Adipocyte (in vitro differentiated cells): ENCODE results near the gene CFAP251.
A peak's percentile ranks its signal among the peaks of the same experiment; 100 is the strongest.

Source experiments
- DNase-seq: peaks from one replicate; pipeline ENCODE4 v3.0.0-alpha.2; 2015; ENCODE audit warnings: low read depth
- H3K27me3 ChIP-seq: replicated peaks from 2 replicates; pipeline ENCODE4 v1.7.0; 2013; ENCODE audit warnings: mild to moderate bottlenecking, low read length, moderate library complexity; ENCODE audit not compliant: control insufficient read depth, insufficient read depth
- H3K36me3 ChIP-seq: 2 replicates; pipeline ENCODE4 v1.7.0; 2013; ENCODE audit warnings: low read length, mild to moderate bottlenecking, moderate library complexity; ENCODE audit not compliant: control insufficient read depth, insufficient read depth, severe bottlenecking
- H3K4me1 ChIP-seq: 2 replicates; pipeline ENCODE4 v1.7.0; 2013; ENCODE audit warnings: mild to moderate bottlenecking, low read length, moderate library complexity; ENCODE audit not compliant: control insufficient read depth, insufficient read depth
- H3K4me3 ChIP-seq: 2 replicates; pipeline ENCODE4 v1.7.0; 2013; ENCODE audit warnings: mild to moderate bottlenecking, low read length, moderate library complexity
- H3K9ac ChIP-seq: 2 replicates; pipeline ENCODE4 v1.7.0; 2013; ENCODE audit warnings: mild to moderate bottlenecking, low read length, moderate library complexity
- H3K9me3 ChIP-seq: 2 replicates; pipeline ENCODE4 v1.7.0; 2013; ENCODE audit warnings: mild to moderate bottlenecking, low read length, moderate library complexity; ENCODE audit not compliant: control insufficient read depth

The CFAP251 gene

DNA sequence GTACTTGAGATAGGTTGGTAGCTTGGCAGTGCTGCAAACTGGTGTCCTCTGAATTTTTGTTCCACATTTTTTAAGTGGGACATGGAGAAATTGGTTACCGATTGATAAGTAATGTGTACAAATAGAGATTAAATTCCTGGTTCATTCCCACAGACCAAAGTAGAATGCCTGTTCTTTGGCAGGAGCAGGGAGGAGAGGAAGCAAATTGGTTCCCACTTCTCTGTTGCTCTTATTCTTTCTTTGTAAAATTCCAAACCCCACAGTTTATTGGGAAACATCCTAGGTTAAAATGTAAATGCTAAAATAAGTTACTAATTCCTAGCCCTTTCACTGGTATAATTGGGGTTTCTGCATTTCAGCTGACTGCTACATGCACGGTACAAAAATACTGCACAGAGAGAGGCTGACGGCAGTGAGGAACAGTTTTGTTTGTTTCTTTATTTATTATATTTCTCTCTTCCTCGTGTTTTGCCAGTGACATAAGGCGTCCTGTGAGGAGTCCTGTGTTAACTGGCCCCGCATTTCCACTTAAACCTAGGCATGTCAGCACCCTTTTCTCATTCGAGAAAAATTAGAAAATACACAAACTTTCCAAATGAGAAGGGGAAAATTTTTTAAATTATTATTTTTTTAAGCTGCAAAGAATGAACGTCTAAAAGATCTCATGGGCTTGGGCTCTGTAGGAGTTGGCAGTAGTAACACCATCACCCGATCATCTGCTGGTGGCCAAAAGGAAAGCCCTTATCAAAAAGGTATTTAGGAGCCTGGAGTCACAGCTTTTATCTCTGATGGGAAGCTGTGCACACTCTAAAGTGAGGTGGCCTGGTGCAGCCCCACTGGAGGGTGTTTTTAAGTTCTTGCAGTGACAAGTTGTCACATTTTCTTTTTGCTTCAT is 77.9 kb downstream of the CFAP251 start:
- no peak overlapping the region for H3K9ac ChIP-seq
- H3K27me3 ChIP-seq, result no peaks in the 10 kb centered on the region
- DNase-seq, result no peak
- no peaks in the 10 kb centered on the region for H3K36me3 ChIP-seq
- H3K9me3 ChIP-seq, result peaks cover 2% of the 10 kb centered on the region
- H3K4me1 ChIP-seq, result peaks cover 9% of the 10 kb centered on the region
- no peak overlapping the region for H3K4me3 ChIP-seq

DNA sequence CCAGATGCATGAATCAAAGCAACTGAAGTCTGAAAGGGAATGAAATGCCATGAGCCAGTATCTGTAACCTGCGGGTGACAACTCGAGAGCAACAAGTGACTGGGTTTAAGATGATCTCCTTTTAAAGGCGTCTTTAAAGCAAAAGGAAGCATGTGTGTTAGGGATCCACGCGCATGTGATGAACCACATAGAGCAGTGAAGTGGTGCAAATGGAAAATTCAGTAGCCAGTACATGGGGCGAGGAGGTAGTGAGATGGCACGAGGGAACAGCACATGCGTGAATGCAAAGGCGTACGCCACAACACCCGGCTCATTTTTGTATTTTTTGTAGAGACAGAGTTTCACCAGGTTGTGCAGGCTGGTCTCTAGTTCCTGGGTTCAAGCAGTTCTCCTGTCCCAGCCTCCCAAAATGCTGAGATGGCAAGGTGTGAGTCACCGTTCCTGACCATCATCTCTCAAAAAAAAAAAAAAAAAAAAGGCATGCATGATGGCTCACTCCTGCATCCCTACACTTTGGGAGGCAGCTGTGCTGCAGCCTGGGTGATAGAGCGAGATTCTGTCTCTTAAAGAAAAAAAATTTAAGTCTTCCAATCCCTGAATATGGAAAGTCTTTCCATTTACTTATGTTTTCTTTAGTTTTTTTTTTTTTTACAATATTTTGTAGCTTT is 78.7 kb downstream of the CFAP251 start:
- peaks cover 2% of the 10 kb centered on the region for H3K9me3 ChIP-seq
- no peaks in the 10 kb centered on the region for H3K27me3 ChIP-seq
- DNase-seq, result no peak
- no peak overlapping the region for H3K4me3 ChIP-seq
- no peaks in the 10 kb centered on the region for H3K36me3 ChIP-seq
- H3K9ac ChIP-seq, result no peak overlapping the region
- H3K4me1 ChIP-seq, result peaks cover 4% of the 10 kb centered on the region

DNA sequence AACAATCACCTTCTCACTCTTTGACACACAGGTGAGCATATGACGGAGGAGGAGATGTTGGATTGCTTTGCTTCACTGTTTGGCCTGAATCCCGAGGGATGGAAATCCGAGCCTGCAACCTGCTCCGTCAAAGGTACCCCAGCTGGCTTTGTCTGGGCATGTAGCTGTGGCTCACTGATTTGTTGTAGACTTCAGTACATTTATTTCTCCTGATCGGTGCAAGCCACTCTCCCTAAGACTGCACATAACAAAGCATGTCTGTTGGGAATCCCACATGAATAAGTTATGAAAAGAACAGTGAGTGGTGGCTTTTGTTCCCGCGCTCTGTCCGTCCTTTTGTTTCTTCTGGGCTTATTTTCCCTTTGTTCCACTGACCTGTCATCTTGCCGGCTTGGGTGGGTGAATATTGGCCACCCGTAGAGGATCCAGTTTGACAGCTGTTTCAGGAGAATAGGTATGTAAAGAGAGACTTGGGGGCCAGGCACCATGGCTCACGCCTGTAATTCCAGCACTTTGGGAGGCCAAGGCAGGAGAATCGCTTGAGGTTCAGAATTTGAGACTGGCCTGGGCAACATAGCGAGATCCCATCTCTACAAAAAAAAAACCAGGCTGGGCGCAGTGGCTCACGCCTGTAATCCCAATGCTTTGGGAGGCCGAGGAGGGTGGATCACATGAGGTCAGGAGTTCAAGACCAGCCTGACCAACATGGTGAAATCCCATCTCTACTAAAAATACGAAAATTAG is 83.2 kb downstream of the CFAP251 start:
- no peak for DNase-seq

DNA sequence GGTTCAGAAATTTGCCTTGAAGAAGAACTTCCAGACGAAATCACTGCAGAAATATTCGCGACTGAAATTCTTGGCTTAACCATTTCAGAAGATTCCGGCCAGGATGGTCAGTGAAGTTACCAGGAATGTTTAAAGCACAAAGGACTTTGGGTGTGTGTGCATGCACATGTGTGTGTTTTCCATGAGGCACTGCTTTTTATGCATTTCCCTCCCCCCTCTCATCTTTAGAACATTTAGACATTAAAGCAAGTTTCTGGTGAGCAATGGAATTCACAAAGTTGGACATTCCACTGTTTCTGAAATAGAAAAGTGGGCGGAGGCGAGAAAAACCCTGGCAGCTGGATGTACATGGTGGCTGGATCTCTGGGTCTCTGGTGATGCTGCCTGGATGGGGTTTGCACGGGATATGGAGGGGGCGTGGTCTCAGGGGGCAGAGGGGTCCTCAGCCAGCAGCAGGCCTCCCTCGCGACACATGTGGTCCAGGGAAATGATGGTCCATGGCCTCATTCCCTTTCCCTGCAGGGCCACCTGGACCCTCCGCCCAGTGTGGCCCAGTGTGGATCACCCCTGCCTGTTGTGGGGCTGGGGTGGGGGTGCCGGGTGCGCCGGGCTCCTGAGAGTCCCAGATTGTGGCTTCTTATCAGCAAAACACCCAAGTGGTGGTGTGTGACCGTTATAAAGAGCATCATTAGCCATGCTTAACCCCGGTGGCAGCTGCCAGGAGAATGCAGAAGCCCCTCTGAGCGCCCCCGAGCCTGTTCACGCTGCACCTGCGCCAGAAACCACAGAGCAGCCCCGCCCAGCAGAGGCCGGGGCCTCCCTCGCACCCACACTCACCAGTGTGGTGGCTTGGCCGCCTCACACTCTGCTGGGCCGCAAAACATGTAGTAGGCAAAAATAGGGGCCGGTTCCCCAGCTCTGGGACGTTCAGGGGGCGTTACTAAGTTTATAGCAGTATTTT is 85.5 kb downstream of the CFAP251 start:
- peak overlapping the region; percentile 19 for H3K4me3 ChIP-seq
- peak; percentile 58 for DNase-seq

More for the DNA sequence above, 83.2 kb downstream of the CFAP251 start:
- Histone ChIP-seq H3K4me1 (peaks cover 21% of the 10 kb centered on the region), H3K4me3 (no peak overlapping the region), H3K36me3 (no peaks in the 10 kb centered on the region), H3K9ac (no peak overlapping the region), H3K27me3 (no peaks in the 10 kb centered on the region), H3K9me3 (peaks cover 2% of the 10 kb centered on the region)

DNA sequence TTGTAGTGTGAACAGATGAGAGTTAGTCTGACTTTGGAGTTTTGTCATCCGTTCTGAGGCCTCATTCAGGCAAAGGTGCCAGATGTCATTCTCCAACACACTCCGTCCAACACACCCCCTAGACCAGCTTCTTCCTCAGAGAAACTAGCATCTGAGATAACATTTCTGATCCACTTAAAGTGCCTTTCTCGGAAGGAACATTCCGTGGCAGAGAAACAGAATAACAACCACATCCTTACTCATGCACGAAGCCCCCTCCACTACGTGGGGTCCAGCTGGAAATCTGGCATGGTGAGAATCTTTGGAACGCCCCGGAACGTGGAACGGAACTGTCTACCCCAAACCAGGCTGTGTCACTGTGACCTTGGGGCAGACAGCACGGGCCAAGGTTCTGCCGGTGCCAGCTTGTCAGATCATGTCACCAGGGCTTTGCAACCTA is 86.3 kb downstream of the CFAP251 start:
- DNase-seq, result peak; percentile 22
- Histone ChIP-seq H3K4me3 (no peak overlapping the region), H3K9ac (peak overlapping the region; percentile 49), H3K27me3 (no peaks in the 10 kb centered on the region), H3K9me3 (no peaks in the 10 kb centered on the region), H3K4me1 (peaks cover 30% of the 10 kb centered on the region), H3K36me3 (no peaks in the 10 kb centered on the region)

More for the DNA sequence above, 85.5 kb downstream of the CFAP251 start:
- Histone ChIP-seq H3K27me3 (no peaks in the 10 kb centered on the region), H3K4me1 (peaks cover 30% of the 10 kb centered on the region), H3K9me3 (peaks cover 2% of the 10 kb centered on the region), H3K9ac (peak overlapping the region; percentile 49), H3K36me3 (no peaks in the 10 kb centered on the region)

DNA sequence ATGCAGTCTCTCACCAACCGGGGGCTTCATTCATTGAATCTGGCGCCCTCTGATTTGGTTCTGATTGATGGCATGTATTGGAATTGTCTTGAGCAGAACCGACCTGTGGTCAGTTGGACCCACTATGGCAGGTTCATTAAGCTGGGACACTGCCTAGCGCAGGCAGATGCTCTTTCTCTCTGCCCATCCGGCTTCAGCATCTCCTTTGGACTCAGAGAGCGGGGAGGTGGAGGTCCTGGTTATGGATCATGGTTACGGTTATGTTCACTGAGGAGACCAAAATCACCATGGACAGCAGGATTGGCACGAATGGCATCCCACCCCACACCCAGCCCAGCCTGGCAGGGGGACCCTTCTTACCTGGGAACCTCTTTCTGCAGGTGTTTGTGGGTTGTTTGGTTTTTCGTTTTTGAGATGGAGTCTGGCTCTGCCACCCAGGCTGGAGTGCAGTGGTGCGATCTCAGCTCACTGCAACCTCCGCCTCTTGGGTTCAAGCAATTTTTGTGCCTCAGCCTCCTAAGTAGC is 86.9 kb downstream of the CFAP251 start:
- Histone ChIP-seq H3K36me3 (no peaks in the 10 kb centered on the region), H3K9ac (no peak overlapping the region), H3K4me3 (no peak overlapping the region), H3K9me3 (no peaks in the 10 kb centered on the region), H3K4me1 (peaks cover 30% of the 10 kb centered on the region), H3K27me3 (no peaks in the 10 kb centered on the region)
- DNase-seq, result no peak

DNA sequence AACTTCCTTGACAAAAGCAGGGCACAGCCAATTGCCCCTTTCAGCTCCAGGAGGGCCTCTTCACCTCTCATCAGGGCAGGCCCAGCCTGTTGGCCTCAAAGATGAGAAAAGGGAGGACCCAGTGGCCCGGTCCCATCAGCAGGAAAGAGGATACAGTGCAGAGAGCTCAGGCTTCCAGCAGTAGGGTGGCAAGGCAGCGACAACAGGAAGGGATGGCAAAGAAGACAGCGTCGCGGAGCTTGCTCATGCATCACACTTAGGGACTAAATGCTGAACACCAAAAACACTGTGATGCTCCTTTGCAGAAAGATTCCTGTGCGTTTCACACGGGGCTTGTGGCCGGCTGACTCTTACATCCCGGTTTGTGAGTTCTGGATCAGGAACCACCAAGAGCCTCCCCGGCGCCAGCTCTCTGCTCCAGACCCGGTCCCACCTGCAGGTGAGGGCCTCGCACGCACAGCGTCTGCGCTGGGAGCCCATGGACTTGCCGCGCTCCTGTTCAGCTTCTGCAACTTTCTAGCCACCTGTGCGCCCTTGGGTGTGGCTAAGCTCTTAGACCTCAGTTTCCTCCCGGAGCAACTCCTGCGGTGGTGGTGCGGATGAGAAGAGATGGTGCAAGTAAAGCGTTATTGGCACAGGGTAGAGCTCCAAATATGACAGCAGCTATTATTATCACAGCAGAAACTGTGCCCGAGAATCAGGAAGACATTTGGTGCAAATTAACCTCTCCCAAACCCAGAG is 88.0 kb downstream of the CFAP251 start:
- Histone ChIP-seq H3K27me3 (no peaks in the 10 kb centered on the region), H3K4me3 (no peak overlapping the region), H3K9me3 (no peaks in the 10 kb centered on the region), H3K9ac (no peak overlapping the region), H3K4me1 (peaks cover 30% of the 10 kb centered on the region), H3K36me3 (no peaks in the 10 kb centered on the region)
- DNase-seq, result no peak

DNA sequence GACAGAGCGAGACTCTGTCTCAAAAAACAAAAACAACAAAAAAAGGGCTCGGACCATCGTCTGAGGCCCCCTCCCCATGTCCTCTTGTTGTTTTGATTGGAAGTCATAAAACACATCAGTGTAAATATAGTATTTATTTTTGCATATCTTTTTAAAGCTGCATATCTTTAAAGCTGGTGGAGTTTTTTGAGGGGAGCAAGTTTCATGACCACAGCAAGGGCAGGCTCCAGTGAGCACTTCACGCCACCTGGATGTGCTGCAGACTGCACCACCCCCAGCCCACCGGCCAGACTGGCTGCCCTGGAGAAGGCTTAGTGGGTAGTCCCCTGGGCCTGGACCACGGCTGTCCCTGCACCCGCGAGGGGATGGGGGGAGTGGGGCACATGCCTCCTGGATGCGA is 91.3 kb downstream of the CFAP251 start:
- H3K4me1 ChIP-seq, result peaks cover 17% of the 10 kb centered on the region
- H3K4me3 ChIP-seq, result no peak overlapping the region
- no peaks in the 10 kb centered on the region for H3K9me3 ChIP-seq
- H3K27me3 ChIP-seq, result no peaks in the 10 kb centered on the region
- no peak overlapping the region for H3K9ac ChIP-seq
- no peak for DNase-seq
- no peaks in the 10 kb centered on the region for H3K36me3 ChIP-seq

DNA sequence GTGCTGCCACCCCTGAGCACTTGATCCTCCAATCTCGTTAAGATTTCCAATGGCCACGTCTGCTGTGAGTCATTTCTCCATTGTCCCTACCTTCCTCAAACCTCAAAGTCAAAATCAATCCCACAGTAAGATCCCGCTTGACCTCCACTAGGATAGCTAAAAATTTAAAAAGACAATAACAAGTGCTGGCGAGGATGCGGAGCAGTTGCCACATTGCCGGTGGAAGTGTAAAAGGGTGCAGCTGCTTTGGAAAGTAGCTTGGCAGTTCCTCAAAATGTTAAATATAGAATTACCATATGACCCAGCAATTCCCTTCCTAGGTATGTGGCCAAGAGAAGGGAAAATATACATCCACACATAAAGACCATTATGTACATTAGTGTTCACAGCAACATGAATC is 93.8 kb downstream of the CFAP251 start:
- H3K4me1 ChIP-seq, result peaks cover 12% of the 10 kb centered on the region
- no peak for DNase-seq
- no peaks in the 10 kb centered on the region for H3K9me3 ChIP-seq
- H3K4me3 ChIP-seq, result no peak overlapping the region
- no peaks in the 10 kb centered on the region for H3K36me3 ChIP-seq
- no peaks in the 10 kb centered on the region for H3K27me3 ChIP-seq
- H3K9ac ChIP-seq, result no peak overlapping the region

DNA sequence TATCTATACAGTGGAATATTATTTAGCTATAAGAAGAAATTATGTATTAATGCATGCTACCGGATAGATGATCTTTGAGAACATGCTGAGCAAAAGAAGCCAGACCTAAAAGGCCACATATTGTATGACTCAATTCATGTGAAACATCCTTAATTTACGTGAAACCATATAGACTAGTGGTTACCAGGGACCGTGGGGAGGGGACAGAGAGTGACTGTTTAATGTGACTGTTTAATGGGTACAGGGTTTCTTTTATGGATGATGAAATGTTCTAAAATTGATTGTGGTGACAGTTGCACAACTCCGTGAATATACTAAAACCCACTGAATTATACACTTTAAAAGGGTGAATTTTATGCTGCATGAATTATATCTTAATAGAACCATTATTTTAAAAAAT is 94.7 kb downstream of the CFAP251 start:
- peaks cover 2% of the 10 kb centered on the region for H3K9me3 ChIP-seq
- H3K4me3 ChIP-seq, result no peak overlapping the region
- H3K36me3 ChIP-seq, result no peaks in the 10 kb centered on the region
- no peak overlapping the region for H3K9ac ChIP-seq
- no peaks in the 10 kb centered on the region for H3K27me3 ChIP-seq
- H3K4me1 ChIP-seq, result peaks cover 5% of the 10 kb centered on the region
- no peak for DNase-seq
